Heart right ventricle (tissue), 16 donors: ENCODE data around the gene LRMDA. TPM values are rescaled to one million over a fixed set of nuclear protein-coding genes. Genes with fewer than 3 reads are reported as not detected.

Experiments
- ATAC-seq, 8 donors: fragments of 200-7000 bp; cut with Tn5 transposase; one replicate each; pipeline ENCODE4 v1.9.1; 2020; ENCODE audit warnings: mild to moderate bottlenecking in 8 of 8, moderate library complexity in 8 of 8, moderate number of reproducible peaks in 1 of 8
- DNase-seq, 2 donors: peaks; one replicate each; pipeline ENCODE4 v3.0.0-alpha.2; 2020
- H3K27ac ChIP-seq, 10 donors: fragments of 200-600 bp; sonication (generic) in 2 of 10; one replicate each; pipeline versions ENCODE4 v1.5.0 to v1.8.0; 2020 to 2022; ENCODE audit warnings: mild to moderate bottlenecking in 3 of 10
- H3K27me3 ChIP-seq, 7 donors: fragments of 200-600 bp; one replicate each; pipeline ENCODE4 v1.8.0; 2021 to 2022; ENCODE audit warnings: mild to moderate bottlenecking in 2 of 7
- H3K36me3 ChIP-seq, 9 donors: fragments of 200-600 bp; sonication (generic) in 1 of 9; one replicate each; pipeline versions ENCODE4 v1.5.0 to v1.8.0; 2020 to 2022; ENCODE audit warnings: mild to moderate bottlenecking in 2 of 9
- H3K4me1 ChIP-seq, 9 donors: fragments of 200-600 bp; sonication (generic) in 1 of 9; one replicate each; pipeline versions ENCODE4 v1.5.0 to v1.8.0; 2020 to 2022; ENCODE audit warnings: mild to moderate bottlenecking in 4 of 9
- H3K4me3 ChIP-seq, 10 donors: fragments of 200-600 bp; sonication (generic) in 2 of 10; one replicate each; pipeline versions ENCODE4 v1.5.0 to v1.8.0; 2020 to 2022; ENCODE audit warnings: mild to moderate bottlenecking in 7 of 10, moderate library complexity in 2 of 10
- H3K9me3 ChIP-seq, 11 donors: fragments of 200-600 bp in 10 of 11; sonication (generic) in 2 of 11; one replicate each; pipeline versions ENCODE4 v1.5.0 to v1.8.0; 2013 to 2022; ENCODE audit warnings: mild to moderate bottlenecking in 2 of 11, control low read depth in 1 of 11, moderate library complexity in 1 of 11
- WGBS, 2 donors: extraction: QIAGEN DNeasy Blood & Tissue Kit; methylation state at CpG; one replicate each; pipeline ENCODE4 v1.1.7; 2013; ENCODE audit warnings: inconsistent platforms in 1 of 2; 5-methylcytosine and 5-hydroxymethylcytosine counted together
- intact Hi-C, 10 donors: fragments of 100-400 bp; cut with DNase I; formaldehyde crosslinking; loops; one replicate each; pipeline versions ENCODE4 v1.11.1 to v1.14.2; 2022
- polyA plus RNA-seq, 2 donors: library from polyadenylated mRNA; stranded (reverse); fragments of 200-250 nt; gene quantifications; one replicate each; pipeline ENCODE4 v1.2.3, GENCODE V29; 2013
- total RNA-seq, 10 donors: library from RNA; stranded (reverse); fragmentation: NEBNext Ultra II Directional in 3 of 10; extraction: Animal tissue kit (Norgen Biotek cat#: 25700) in 3 of 10; gene quantifications; one replicate each; pipeline versions ENCODE4 v1.2.1 to v1.2.4, GENCODE V29; 2021 to 2023
- TF ChIP-seq, protein P1 (sequence below), 9 donors: fragments of 200-600 bp; sonication (generic) in 2 of 9; IDR thresholded peaks; one replicate each; pipeline versions ENCODE4 v1.5.0 to v1.8.0; 2021 to 2022; ENCODE audit warnings: antibody characterized with exemption in 9 of 9, mild to moderate bottlenecking in 5 of 9, moderate library complexity in 1 of 9
- donor health status: Arrhythmogenic right ventricular cardiomyopathy.
- donor health status: ischemic (EF 13 %, LVEDD 7.1; RV severe dilation, severe dysfunction).
- donor health status: healthy with polysubstance abuse.
- donor health status: DM: no; HTN: yes; CAD: no.
- donor health status: DM: no; HTN: no; CAD: no.
- donor health status: ischemic (EF 25% LVEDD 6.9; RV normal size, moderate dysfunction).
- donor health status: ischemic (EF 25% LVEDD 5.7; RV mildly dilated, moderate dysfunction).
- donor health status: healthy.
- donor health status: DM: yes; HTN: yes; CAD: no.
- donor health status: Ischemic cardiomyopathy.
- donor health status: ischemic (EF 35%, LVEDD 5.7; RV mildly dilated, moderate dysfunction).
- donor health status: nonischemic (EF 11% LVEDD 7.7; RV severe dilation, severe dysfunction).
- donor health status: DM: yes; HTN: yes; CAD: no.
- donor health status: PGD.
- donor health status: ischemic (EF 29% LVEDD 5.4; RV normal size, mild dysfunction).
- donor health status: nonischemic (EF 23%, LVEDD 6.1; RV moderate dilation, normal function).

Gene LRMDA
- total and polyA plus RNA-seq, 12 donors, result 4.0 to 59.8 (median 12.7) TPM

- TF ChIP-seq, protein P1, sequence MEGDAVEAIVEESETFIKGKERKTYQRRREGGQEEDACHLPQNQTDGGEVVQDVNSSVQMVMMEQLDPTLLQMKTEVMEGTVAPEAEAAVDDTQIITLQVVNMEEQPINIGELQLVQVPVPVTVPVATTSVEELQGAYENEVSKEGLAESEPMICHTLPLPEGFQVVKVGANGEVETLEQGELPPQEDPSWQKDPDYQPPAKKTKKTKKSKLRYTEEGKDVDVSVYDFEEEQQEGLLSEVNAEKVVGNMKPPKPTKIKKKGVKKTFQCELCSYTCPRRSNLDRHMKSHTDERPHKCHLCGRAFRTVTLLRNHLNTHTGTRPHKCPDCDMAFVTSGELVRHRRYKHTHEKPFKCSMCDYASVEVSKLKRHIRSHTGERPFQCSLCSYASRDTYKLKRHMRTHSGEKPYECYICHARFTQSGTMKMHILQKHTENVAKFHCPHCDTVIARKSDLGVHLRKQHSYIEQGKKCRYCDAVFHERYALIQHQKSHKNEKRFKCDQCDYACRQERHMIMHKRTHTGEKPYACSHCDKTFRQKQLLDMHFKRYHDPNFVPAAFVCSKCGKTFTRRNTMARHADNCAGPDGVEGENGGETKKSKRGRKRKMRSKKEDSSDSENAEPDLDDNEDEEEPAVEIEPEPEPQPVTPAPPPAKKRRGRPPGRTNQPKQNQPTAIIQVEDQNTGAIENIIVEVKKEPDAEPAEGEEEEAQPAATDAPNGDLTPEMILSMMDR (IDR thresholded peaks at IDR 0.05), result no peak
- H3K27me3 ChIP-seq, result no peaks in the 10 kb centered on the region
- H3K27ac ChIP-seq, result no peak overlapping the region
- DNase-seq (no peak), ATAC-seq (no peak)
- WGBS, 2 donors, result 76 to 98% methylated on average over 2 of the region's 2 CpGs
- peaks cover 0 to 5% (median 0%) of the 10 kb centered on the region in 9 donors for H3K4me1 ChIP-seq
- no peaks in the 10 kb centered on the region for H3K36me3 ChIP-seq
- H3K4me3 ChIP-seq, result no peak overlapping the region
- no peaks in the 10 kb centered on the region for H3K9me3 ChIP-seq
- intact Hi-C loops, result no loop called here
Measured at GRCh38 chr10:76002262-76002854, 570.9 kb downstream of the LRMDA start.

- Histone ChIP-seq H3K9me3 (no peaks in the 10 kb centered on the region), H3K4me3 (no peak overlapping the region), H3K4me1 (no peaks in the 10 kb centered on the region), H3K27ac (no peak overlapping the region), H3K27me3 (peaks cover 0 to 4% (median 0%) of the 10 kb centered on the region in 7 donors), H3K36me3 (no peaks in the 10 kb centered on the region)
- 93% methylated on average over 14 of the region's 14 CpGs for WGBS, 2 donors
- DNase-seq, result no peak
- TF ChIP-seq, protein P1 (IDR thresholded peaks at IDR 0.05), result no peak
- intact Hi-C loops, result no loop called here
- no peak for ATAC-seq
Measured at GRCh38 chr10:76007667-76008181, 576.3 kb downstream of the LRMDA start.

DNA sequence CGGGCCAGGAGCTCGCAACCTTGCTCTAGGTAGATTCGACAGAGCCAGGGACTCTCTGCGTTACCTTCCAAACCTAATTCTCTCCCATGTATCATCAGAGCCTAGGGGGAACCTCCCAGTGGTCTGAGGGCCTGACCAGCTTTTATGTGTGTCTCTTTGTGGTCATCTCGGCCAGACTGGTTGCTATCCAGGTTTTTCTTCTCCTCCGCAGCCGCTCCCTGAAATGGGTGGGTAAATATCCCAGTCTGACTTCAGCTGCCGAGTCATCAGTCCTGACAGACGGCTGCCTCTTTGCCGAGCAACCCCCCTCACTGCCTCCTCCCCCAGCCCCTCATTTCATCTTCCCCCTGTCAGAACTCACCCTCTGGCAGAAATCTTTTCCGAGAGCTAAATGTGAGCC, 578.1 kb downstream of the LRMDA start:
- Histone ChIP-seq H3K27me3 (peaks cover 0 to 4% (median 0%) of the 10 kb centered on the region in 7 donors), H3K36me3 (no peaks in the 10 kb centered on the region), H3K9me3 (no peaks in the 10 kb centered on the region), H3K4me1 (no peaks in the 10 kb centered on the region), H3K4me3 (no peak overlapping the region), H3K27ac (no peak overlapping the region)
- intact Hi-C loops, result no loop called here
- DNase-seq (no peak), ATAC-seq (no peak)
- TF ChIP-seq, protein P1 (IDR thresholded peaks at IDR 0.05), result no peak
- WGBS, 2 donors, result 74 to 83% methylated on average over 11 of the region's 11 CpGs

GRCh38 chr10:76010703-76011102, 579.3 kb downstream of the LRMDA start:
- DNase-seq (no peak), ATAC-seq (no peak)
- intact Hi-C loops, result no loop called here
- Histone ChIP-seq H3K36me3 (no peaks in the 10 kb centered on the region), H3K27ac (no peak overlapping the region), H3K4me1 (no peaks in the 10 kb centered on the region), H3K27me3 (peaks cover 0 to 4% (median 0%) of the 10 kb centered on the region in 7 donors), H3K9me3 (no peaks in the 10 kb centered on the region), H3K4me3 (no peak overlapping the region)
- 74 to 87% methylated on average over 3 of the region's 3 CpGs for WGBS, 2 donors
- TF ChIP-seq, protein P1 (IDR thresholded peaks at IDR 0.05), result no peak
